Measurements from ENCODE around the gene LPCAT1.

The LPCAT1 gene

DNA sequence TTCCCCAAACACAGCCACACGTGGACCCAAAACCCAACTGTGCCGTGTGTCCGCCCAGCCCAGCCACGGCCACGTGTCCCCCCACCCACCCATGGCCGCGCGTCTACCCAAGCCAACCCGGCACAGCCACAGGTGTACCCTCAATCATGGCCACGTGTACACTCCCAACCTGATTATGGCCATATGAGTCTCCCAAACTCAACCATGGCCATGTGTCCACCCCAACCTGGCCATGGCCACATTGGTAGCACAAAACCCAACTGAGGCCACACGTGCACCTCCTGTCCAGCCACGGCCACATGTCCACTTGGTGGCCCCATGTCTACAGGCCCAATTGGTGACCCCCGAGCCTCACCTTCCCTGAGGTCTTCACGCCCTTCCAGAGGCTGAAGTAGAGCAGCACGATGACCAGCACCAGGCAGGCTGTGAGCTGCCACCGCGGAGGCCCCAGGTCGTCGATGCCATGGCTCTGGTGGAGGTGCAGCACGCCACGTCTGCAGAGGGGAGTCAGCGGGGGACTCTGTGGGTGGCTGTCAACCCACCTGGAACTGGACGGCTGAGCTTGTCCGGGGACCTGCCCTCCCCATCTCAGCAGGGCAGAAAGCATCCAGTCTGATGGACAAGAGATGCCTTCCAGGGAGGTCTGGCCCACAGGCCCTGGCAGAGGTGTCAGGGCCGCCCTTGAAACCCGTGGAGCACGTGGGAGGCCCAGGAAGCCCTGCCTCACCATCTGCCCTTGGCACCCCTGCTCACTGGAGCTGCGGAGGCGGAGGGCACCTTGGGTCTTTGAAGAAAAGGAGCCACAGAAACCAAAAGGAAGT is 102.0 kb downstream of the LPCAT1 start:
- DNase-seq (ENCODE audit: low read depth), result no peak

DNA sequence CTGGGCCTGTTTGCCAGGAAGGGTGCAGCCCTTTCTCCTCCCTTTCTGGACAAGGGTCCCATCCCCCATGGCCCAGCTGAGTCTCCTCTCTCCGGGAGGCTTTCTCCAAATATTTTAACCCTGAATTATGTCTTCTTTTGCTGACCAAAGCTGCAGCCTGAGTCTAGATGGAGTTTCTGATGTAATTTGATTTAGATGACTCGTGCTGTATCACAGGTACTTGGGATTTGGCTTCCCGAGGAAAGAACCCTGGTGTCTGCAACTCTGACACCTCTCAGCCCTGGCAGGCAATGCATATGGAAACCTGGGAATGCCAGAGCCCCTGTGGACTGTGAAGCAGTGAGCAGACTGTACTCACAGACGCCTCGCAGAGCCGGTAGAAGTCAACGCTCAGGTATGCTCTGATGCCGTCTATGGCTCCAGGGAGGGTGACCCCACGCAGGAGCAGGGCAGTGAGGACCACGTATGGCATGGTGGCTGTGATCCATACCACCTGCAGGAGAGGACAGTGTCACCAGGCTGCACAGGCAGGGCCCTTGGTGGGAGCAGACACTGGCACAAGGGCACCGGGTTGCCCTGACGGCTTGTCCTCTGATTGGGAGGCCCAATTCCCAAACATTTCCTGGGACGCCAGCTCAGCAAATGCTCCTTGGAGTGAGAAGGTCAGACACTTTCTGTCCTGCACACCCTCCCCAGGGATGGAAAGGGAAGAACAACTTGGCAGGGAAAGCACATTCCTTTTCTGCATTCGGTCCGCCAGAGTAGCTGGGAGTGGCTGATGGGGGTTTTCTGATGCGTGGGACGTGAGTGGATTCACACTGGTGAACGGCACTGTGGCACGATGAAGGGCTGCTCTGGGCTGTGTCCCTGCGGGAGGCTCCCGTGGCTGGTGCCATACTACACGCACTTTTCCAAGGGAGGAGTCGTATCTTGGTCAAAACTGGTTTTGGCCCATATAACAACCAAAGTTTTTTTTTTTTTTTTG is 103.3 kb downstream of the LPCAT1 start:
- no peak for DNase-seq (ENCODE audit: low read depth)

- no peak for DNase-seq (ENCODE audit: low read depth)
Observed at GRCh38 chr5:1419476-1420210, 104.1 kb downstream of the LPCAT1 start.

GRCh38 chr5:1418921-1419280 is 104.9 kb downstream of the LPCAT1 start:
- no peak for DNase-seq (ENCODE audit: low read depth)

GRCh38 chr5:1418238-1418920 is 105.4 kb downstream of the LPCAT1 start:
- DNase-seq (ENCODE audit: low read depth), result no peak

GRCh38 chr5:1417586-1418225 is 106.1 kb downstream of the LPCAT1 start:
- no peak for DNase-seq (ENCODE audit: low read depth)

- no peak for DNase-seq (ENCODE audit: low read depth)
Observed at GRCh38 chr5:1416856-1417469, 106.8 kb downstream of the LPCAT1 start.

DNA sequence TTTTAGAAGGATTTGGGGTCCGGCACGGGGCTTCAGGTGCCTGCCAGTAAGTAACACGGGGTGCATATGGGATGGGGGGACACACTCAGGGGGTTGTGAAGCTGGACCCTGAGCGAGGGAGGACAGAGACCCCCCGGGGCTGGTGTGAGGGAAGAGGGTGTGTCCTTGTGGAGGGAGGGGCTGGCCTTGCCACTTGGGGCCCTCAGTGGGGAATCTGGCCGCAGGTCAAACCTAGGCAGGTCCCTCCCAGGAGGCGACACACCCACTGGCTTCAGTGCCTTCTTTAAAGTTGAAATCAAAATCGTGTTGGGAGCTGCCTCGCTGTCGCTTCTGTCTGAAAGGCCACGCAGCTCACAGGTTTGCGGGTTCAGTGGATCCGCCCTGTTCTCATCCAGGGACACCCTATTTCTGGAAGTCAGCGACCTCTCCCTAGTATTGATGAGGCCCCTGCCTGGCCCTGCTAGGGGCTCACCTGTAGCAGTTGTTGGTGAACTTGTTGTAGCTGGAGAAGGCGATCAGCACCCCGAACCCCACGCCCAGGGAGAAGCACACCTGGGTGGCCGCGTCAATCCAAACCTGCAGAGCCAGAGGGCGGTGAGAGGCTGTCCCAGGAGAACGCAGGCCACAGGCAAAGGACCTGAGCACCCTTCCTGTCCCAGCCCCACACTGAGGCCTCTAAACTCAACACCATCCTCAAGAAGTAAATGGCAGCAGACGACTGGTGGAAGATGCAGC is 108.0 kb downstream of the LPCAT1 start:
- DNase-seq (ENCODE audit: low read depth), result no peak

DNA sequence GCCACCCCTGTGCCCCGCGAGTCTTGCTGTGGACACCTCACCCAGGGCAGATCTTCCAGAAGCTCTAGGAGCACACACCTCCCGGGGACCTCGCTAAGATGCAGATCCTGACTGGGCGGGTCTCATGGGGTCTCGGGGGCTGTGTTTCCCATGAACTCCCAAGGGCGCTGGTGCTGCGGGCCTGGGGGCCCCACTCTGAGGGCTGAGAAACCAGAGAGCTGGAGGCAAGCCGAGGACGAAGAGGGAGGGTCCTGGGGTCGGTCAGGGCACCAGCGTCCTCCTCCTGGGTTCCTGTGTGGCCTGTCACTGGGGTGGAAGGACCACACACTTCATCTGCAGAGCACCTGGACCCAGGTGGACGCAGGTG is 108.7 kb downstream of the LPCAT1 start:
- DNase-seq (ENCODE audit: low read depth), result no peak

GRCh38 chr5:1414311-1415058 is 109.3 kb downstream of the LPCAT1 start:
- no peak for DNase-seq (ENCODE audit: low read depth)

DNA sequence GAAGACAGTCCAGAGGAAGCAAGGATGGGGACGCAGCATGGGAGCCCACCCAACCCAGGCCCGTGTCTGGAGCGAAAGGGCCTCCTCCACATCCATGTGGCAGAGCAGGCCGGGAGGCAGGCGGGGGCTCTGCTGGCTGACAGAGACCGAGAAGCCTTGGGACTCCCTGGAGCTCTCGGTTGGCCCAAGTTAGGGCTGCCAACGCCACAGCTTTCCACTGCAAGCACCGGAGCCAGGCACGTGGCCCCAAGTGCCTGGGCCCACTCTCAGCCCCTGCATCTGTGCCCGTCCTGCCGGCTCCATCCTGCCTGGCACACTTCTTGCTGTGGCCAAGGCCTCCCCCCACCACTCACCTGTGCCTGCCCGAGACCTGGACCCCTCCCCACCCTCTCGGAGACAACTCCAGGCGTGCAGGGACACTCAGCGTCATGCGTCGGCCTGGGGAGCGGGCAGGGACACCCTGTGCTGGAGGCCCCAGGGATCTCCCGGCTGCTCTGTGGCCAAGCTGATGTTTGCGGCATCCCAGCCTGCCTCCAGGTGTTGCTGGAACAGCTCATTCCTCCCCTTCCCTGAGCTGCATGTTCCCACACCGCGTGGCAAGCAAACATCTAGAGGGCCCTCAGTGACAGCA is 110.0 kb downstream of the LPCAT1 start:
- DNase-seq (ENCODE audit: low read depth), result no peak

GRCh38 chr5:1413211-1413610 is 110.5 kb downstream of the LPCAT1 start:
- DNase-seq (ENCODE audit: low read depth), result no peak

GRCh38 chr5:1412621-1413020 is 111.1 kb downstream of the LPCAT1 start:
- no peak for DNase-seq (ENCODE audit: low read depth)

- no peak for DNase-seq (ENCODE audit: low read depth)
Observed at GRCh38 chr5:1412163-1412562, 111.6 kb downstream of the LPCAT1 start.

Data from stimulated activated CD8-positive, alpha-beta memory T cell treated with anti-CD3 and anti-CD28 coated beads, Interleukin-4, amount 100 ng/mL, for 24 hours (primary cell).